Neural crest cell (in vitro differentiated cells): Measurements from ENCODE around the gene ACTL10. TPM values are rescaled to one million over a fixed set of nuclear protein-coding genes. Genes with fewer than 3 reads are reported as not detected.

Experiments used
- DNase-seq: peaks from one replicate; pipeline ENCODE4 v3.0.0; 2021; ENCODE audit warnings: low read depth, mixed read lengths, low spot score
- H3K27ac Mint-ChIP-seq: one replicate; pipeline ENCODE4 v1.8.0; 2021; ENCODE audit warnings: mild to moderate bottlenecking, mixed read lengths; ENCODE audit not compliant: unreplicated experiment
- H3K27me3 Mint-ChIP-seq: 2 replicates; pipeline ENCODE4 v1.8.0; 2021; ENCODE audit warnings: low read depth, mild to moderate bottlenecking, mixed read lengths
- H3K36me3 Mint-ChIP-seq: 2 replicates; pipeline ENCODE4 v1.8.0; 2021; ENCODE audit warnings: low read depth, mild to moderate bottlenecking, mixed read lengths
- H3K4me1 Mint-ChIP-seq: 2 replicates; pipeline ENCODE4 v1.8.0; 2021; ENCODE audit warnings: mixed read lengths
- H3K4me3 Mint-ChIP-seq: one replicate; pipeline ENCODE4 v1.8.0; 2021; ENCODE audit warnings: mild to moderate bottlenecking, mixed read lengths
- H3K9me3 Mint-ChIP-seq: 2 replicates; pipeline ENCODE4 v1.8.0; 2021; ENCODE audit warnings: mixed read lengths
- CTCF ChIP-seq: fragments of 200-600 bp; sonication (generic); conservative IDR thresholded peaks from 2 replicates; pipeline ENCODE4 v1.5.0; 2021; ENCODE audit warnings: antibody characterized with exemption, mild to moderate bottlenecking
- total RNA-seq: library from RNA; stranded (reverse); gene quantifications from 2 replicates; pipeline ENCODE4 v1.2.1, GENCODE V29; 2021

ACTL10 gene
- total RNA-seq, 1 donor from 2014 or later: 0.75 TPM

GRCh38 chr20:33653900-33654596 lies 12.7 kb upstream of the ACTL10 start:
- Mint-ChIP-seq H3K36me3 (peaks cover 2% of the 10 kb centered on the region), H3K27ac (peak overlapping the region; percentile 54), H3K27me3 (peaks cover 3% of the 10 kb centered on the region), H3K4me1 (peaks cover 25% of the 10 kb centered on the region), H3K4me3 (peak overlapping the region; percentile 68), H3K9me3 (no peaks in the 10 kb centered on the region)
- no peak for DNase-seq
- TF ChIP-seq CTCF: no peak

GRCh38 chr20:33654680-33655161 lies 12.0 kb upstream of the ACTL10 start:
- no peak for DNase-seq
- Mint-ChIP-seq H3K27ac (no peak overlapping the region), H3K36me3 (peaks cover 3% of the 10 kb centered on the region), H3K4me3 (peak overlapping the region; percentile 65), H3K27me3 (peaks cover 3% of the 10 kb centered on the region), H3K9me3 (no peaks in the 10 kb centered on the region), H3K4me1 (peaks cover 19% of the 10 kb centered on the region)
- TF ChIP-seq CTCF: no peak

DNA sequence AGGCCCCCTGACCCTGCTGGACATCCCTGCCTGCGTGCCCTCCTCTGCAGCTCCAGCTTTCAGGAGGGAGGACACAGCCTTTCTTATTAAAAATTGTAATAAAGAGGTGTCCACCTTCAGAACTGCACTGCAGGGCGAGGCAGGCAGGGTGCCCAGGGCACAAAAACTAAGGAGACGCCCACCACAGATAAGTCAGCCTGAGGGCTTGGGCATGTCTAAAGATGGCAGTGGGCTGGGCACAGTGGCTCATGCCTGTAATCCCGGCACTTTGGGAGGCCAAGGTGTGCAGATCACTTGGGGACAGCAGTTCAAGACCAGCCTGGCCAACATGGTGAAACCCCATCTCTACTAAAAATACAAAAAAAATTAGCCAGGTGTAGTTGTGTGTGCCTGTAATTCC lies 11.6 kb upstream of the ACTL10 start:
- H3K36me3 Mint-ChIP-seq: peaks cover 3% of the 10 kb centered on the region

GRCh38 chr20:33656010-33656782 lies 10.5 kb upstream of the ACTL10 start:
- Mint-ChIP-seq H3K4me3 (peak overlapping the region; percentile 19), H3K4me1 (peaks cover 16% of the 10 kb centered on the region), H3K27ac (peak overlapping the region; percentile 58), H3K9me3 (no peaks in the 10 kb centered on the region), H3K27me3 (peaks cover 3% of the 10 kb centered on the region), H3K36me3 (peaks cover 3% of the 10 kb centered on the region)
- no peak for TF ChIP-seq CTCF
- DNase-seq: no peak

More for the DNA sequence above, 11.6 kb upstream of the ACTL10 start:
- Mint-ChIP-seq H3K27me3 (peaks cover 3% of the 10 kb centered on the region), H3K4me3 (peak overlapping the region; percentile 65), H3K4me1 (peaks cover 16% of the 10 kb centered on the region), H3K9me3 (no peaks in the 10 kb centered on the region), H3K27ac (no peak overlapping the region)
- TF ChIP-seq CTCF: no peak
- DNase-seq: no peak

DNA sequence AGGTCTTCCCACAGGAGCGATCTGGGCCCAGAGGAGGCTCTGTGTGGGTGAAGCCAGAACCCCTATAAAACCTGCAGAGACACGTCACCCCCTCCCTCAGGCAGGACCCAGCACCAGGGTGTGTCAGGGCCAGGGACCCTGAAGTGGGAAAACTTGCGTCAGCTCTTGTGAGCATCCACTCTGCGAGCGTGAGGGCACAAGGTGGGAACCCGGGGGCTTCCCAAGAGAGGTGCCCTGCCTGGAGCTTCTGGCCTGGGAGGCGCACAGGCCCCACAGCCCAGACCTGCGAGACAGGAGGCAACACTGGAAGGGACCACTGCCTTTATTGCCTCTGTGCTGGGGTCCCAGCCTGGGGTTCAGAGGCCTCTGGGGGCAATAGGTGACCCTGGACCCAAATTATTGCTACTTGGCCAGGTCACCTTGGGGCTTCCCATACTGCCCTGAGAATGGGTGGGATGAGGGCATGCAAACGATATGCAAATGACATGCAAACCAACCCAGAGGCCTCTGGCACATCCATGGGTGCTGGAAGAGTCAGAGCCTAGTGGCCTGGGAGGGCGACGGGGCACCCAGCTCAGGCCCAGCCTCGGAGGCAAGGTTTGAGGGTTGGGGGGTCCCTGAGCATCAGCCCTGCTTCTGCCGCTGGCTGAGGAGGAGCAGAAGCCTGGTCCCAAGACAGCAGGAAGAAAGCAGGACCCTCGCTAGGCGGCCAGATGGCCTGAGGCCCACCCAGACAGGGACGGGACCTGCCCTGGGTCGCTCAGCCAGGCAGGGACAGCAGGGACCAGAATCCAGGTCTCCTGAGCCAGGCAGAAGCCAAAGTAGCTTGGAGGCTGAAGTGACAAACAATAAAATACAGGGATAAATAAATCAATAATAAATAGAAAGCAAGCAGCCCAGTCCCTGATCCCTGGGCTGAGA lies 9.7 kb upstream of the ACTL10 start:
- no peaks in the 10 kb centered on the region for H3K9me3 Mint-ChIP-seq
- no peak for TF ChIP-seq CTCF
- peaks cover 5% of the 10 kb centered on the region for H3K27me3 Mint-ChIP-seq
- peaks cover 12% of the 10 kb centered on the region for H3K4me1 Mint-ChIP-seq
- H3K4me3 Mint-ChIP-seq: peak overlapping the region; percentile 38
- H3K27ac Mint-ChIP-seq: no peak overlapping the region
- peaks cover 3% of the 10 kb centered on the region for H3K36me3 Mint-ChIP-seq
- DNase-seq: no peak
